Activated CD4-positive, CD25-positive, alpha-beta regulatory T cell (primary cell): ENCODE measurements around the gene PPP4C.

Experiments
- DNase-seq, 4 experiments: peaks; one replicate each; lab custom pipeline; 2025; lab: John Stamatoyannopoulos, UW

PPP4C gene

GRCh38 chr16:30054959-30055553, 20.7 kb upstream of the PPP4C start:
- peak in 2 of 4 experiments; percentile 12 to 20 for DNase-seq

- no peak for DNase-seq
Measured at GRCh38 chr16:30060346-30060745, 15.4 kb upstream of the PPP4C start.

GRCh38 chr16:30060836-30061554, 14.8 kb upstream of the PPP4C start:
- no peak for DNase-seq

- DNase-seq: no peak
Measured at GRCh38 chr16:30063278-30063892, 12.4 kb upstream of the PPP4C start.

GRCh38 chr16:30063893-30064728, 11.7 kb upstream of the PPP4C start:
- peak; percentile 32 to 53 (median 38) for DNase-seq

- no peak for DNase-seq
Measured at GRCh38 chr16:30064729-30065101, 11.1 kb upstream of the PPP4C start.

- peak; percentile 89 to 93 (median 90) for DNase-seq
Measured at GRCh38 chr16:30065102-30065942, 10.5 kb upstream of the PPP4C start, which contains the start of gene ALDOA. Gene ALDOA (plus strand): TSS chr16:30065760. CDS start chr16:30066898, 1,138 bp downstream.

- DNase-seq: peak in 2 of 4 experiments; percentile 28 to 32
Measured at GRCh38 chr16:30065943-30066760, 9.6 kb upstream of the PPP4C start.

- DNase-seq: no peak
Measured at GRCh38 chr16:30066761-30067583, 8.8 kb upstream of the PPP4C start.

- DNase-seq: no peak
Measured at GRCh38 chr16:30067584-30067916, 8.2 kb upstream of the PPP4C start.

GRCh38 chr16:30068333-30068732, 7.5 kb upstream of the PPP4C start:
- DNase-seq: no peak

GRCh38 chr16:30068750-30069610, 6.8 kb upstream of the PPP4C start:
- peak in 3 of 4 experiments; percentile 9 to 20 (median 19) for DNase-seq

- DNase-seq: no peak
Measured at GRCh38 chr16:30069611-30070462, 6.0 kb upstream of the PPP4C start.

GRCh38 chr16:30070490-30070889, 5.3 kb upstream of the PPP4C start:
- DNase-seq: no peak

GRCh38 chr16:30076276-30076791, 540 bp downstream of the PPP4C start:
- no peak for DNase-seq

GRCh38 chr16:30077656-30078055, 1.9 kb downstream of the PPP4C start:
- DNase-seq: no peak

- no peak for DNase-seq
Measured at GRCh38 chr16:30078744-30079143, 3.0 kb downstream of the PPP4C start.

GRCh38 chr16:30079480-30079879, 3.7 kb downstream of the PPP4C start:
- DNase-seq: no peak
